ENCODE measurements around the gene POFUT2. TPM values are rescaled to one million over a fixed set of nuclear protein-coding genes. Genes with fewer than 3 reads are reported as not detected.

POFUT2 gene
- total RNA-seq, 2 donors from 2014 or later = 18.1 to 20.3 TPM

DNA sequence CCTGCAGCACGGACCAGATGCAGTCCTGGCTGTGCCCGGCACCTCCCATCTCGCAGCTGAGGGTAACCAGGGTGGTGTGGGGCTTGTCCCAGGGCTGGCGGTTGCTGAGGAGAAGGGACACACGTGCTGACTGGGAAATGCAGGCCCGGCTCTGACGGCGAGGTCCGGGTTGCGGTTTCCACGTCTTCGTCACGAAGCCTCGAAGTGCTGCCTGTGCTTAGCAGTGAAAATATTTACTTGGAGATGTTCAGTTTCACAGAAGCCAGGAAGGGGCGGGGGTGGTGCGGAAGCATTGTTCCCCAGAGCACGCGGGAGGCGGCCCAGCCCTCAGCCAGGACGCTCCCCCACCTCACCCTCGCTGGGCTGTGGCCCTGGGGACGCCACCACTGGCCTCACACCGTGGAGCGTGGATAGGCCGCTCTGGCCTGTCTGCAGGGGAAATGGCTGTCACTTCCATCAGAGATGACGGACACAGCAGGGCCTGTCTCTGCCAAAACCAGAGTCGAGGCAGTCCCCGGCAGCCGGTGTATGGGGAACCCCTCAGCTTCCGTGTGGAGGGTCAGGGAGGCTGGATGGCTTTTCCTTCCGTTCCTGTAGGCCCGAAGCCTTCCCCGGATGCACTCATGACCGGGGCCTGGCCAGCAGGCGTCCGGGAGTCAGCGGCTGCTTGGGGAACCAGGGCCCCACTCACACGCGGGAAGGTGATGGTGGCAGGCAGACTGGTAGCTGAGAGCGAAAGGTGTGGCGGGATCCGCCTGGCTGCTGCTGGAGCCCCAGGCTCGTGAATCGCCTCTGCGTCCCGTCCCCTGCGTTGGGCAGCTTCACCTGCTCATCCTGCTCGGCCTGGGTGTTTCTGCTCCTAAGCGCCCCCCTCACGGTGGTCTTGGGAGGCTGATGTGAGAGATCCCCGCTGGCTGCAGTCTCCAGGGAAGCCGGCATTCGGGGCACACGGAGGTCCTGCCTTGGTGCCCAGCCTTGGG, 14.7 kb upstream of the POFUT2 start:
- intact Hi-C loops (cut with DNase I) = no loop called here
- ATAC-seq = peak; percentile 63 to 74
- peak; percentile 92 for DNase-seq

DNA sequence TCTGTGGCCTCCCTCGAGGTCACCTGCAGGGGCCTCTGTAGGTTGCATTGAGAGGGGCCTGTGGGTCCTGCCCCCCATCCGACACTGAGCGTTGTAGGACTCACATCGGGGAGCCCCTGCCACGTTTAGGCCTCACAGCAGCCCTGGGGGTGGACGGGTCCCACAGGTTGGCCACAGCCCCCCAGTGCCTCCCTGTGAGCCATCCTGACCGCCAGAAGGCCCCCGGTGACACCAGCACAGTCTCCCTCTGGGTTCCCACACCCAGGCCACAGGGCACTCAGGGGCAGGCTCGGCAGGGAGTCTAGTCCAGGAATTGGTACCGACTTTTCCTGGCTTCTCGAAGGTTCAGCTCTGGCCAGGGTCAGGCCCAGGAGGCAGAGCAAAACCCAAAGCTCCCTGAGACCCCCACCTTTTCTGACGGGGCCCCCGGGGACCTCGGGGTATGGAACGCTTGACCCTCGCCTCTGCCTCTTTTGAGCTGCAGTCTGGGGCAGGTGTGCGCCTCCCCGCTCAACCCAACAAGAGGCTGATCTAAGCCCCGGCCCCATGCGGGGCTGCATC, 13.9 kb upstream of the POFUT2 start:
- peak; percentile 19 for DNase-seq
- intact Hi-C loops (cut with DNase I) = no loop called here
- ATAC-seq = no peak

DNA sequence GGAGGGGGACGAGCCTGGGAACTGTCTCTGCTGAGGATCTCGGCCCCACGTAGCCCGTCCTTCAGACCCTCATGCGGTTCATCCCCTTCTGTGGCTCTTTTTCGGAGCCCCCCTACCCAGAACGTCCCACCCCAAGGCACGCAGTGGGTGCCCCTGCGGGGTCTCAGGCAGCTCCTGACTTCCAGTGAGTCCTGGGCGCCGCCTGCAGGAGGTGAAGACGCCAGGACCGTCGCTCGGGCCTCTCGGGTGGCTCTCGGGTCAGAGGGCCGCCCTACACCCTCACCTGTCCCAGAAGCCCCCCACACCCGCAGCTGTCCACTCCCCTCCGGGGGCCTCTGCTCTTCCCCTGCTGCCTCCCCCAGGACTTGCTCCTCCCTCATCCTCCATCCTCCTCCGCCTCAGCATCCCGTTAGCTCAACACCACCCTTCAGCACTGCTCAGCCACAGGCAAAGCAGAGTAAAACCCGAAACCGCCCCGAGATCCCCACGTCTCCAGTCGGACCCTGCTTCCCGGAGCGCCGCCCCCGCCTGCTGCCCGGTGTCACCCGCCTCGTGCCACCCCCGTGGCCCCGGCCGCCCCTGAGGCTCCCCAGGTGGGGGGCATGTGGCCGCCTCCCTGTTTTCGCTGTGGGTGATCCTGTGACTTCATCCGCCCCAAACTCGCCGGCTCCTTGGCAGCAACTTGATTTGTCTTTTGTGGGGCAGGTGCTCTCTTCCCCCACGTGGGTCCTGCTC, 13.3 kb upstream of the POFUT2 start:
- ATAC-seq (no peak), DNase-seq (peak; percentile 23)
- intact Hi-C loops (cut with DNase I) = no loop called here

DNA sequence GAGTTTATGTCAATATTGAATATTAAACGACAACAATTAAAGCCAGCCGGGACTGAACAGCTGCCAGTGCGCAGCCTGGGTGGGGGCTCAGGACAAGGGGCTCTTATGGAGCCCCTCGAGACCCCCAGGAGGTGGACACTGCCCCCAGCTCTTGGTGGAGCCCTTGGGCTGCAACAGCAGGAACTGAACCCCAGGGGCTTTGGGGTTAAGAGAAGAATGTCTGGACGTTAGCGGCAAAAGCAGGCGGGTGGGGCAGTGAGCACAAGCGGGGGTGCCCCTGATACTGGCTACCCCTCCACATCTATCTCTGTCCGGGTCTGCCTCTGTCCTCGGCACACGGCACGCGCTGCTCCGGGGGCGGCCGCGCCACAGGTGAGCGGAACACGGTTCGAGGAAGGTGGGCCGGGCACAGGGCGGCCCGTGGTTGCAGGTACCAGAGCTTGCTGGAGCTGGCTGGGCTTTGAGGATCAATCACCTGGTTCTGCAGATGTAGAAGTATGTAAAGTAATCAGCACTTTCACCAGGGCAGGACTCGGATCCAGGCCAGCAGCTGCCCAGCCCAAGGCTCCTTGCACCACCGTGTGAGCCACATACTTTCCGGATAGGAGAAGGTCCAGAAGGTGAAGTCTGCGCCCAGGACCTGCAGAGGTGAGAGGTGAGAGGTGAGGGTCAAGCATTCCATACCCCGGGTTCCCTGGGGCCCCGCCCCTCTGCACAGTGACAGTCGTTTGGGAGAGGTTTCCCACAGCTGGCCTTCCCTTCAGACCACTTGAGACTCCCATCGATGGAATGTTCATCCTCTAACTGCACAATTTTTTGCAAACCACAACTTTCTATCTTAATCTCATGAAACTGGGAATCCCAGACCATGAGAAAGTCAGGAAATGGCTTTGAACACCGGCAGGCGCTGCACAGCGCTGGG, 12.4 kb upstream of the POFUT2 start:
- intact Hi-C loops (cut with DNase I) = loop anchor here in 1 of 2 donors (5.0 kb wide), 1 partner anchor 57 kb away; no protein-coding TSS in a partner anchor
- DNase-seq (peak; percentile 25), ATAC-seq (no peak)

DNA sequence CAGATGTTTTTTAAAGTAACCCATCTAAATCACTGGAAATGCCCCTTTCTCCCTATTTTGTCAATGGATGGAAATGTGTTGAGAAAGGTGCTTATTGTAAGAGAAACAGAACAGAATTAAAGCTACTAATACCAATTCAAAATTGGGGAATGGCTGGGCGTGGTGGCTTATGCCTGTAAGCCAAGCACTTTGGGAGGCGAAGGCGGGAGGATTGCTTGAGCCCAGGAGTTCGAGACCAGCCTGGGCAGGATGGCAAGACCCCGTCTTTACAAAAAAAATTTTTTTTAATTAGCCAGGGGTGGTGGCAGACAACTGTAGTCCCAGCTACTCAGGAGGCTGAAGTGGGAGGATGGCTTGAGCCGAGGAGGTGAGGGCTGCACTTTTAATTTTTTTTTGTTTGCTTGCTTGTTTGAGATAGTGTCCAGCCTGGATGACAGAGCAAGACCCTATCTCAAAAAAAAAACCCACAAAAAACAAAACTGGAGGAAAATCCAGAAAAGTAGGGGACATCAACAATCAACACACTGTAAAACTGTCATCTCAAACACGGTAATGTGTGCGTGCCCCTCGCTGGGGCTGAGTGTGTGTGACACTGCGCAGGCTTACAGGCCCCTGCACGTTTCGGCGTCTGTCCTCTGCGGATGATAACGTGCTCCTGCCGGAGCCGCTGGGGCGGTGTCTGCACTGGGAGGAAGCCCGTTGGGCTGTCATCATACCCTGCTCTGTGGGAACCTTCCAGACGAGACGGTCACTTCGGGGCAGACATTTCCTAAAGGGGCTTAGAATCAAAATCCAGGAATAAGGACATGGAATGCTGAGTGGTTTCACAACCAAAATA, 11.6 kb upstream of the POFUT2 start:
- peak; percentile 47 to 60 for ATAC-seq
- peak; percentile 88 for DNase-seq
- intact Hi-C loops (cut with DNase I) = loop anchor here in 1 of 2 donors (5.0 kb wide), 1 partner anchor 58 kb away; no protein-coding TSS in a partner anchor

DNA sequence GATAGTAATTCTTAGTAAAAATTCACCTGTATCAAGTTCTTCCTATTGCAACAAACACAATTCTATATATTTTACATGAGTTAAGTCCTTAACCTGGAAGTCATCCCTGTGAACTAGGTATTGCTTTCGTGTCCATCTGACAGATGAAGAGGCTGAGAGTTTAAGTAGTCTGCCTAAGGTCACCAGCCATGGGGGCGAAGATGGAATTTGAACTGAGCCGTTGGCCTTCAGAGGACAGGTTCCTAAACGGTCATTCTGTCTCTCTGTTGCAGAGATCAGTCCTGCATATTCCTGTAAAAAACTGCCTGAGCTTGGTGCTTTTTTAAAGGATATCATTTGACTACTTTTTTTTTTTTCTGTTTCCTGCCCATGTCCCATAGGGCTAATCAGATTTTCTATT, 10.2 kb upstream of the POFUT2 start:
- ATAC-seq = no peak
- no peak for DNase-seq
- intact Hi-C loops (cut with DNase I) = loop anchor here in 1 of 2 donors (5.0 kb wide), 1 partner anchor 59 kb away; no protein-coding TSS in a partner anchor

DNA sequence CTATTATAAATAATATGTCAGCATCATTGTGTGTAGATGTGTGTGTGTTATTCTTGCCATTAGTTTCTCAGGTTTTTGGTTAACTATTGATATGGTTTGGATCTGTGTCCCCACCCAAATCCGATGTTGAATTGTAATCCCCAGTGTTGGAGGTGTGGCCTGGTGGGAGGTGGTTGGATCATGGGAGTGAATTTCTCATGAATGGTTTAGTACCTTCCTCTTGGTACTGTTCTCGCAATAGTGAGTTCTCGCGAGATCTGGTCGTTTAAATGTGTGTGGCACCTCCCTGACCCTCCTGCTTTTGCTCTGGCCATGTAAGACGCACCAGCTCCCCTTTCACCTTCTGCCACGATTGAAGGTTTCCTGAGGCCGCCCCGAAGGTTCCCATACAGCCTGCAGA, 9.6 kb upstream of the POFUT2 start:
- intact Hi-C loops (cut with DNase I) = loop anchor here in 1 of 2 donors (5.0 kb wide), 1 partner anchor 60 kb away; no protein-coding TSS in a partner anchor
- ATAC-seq (no peak), DNase-seq (no peak)

DNA sequence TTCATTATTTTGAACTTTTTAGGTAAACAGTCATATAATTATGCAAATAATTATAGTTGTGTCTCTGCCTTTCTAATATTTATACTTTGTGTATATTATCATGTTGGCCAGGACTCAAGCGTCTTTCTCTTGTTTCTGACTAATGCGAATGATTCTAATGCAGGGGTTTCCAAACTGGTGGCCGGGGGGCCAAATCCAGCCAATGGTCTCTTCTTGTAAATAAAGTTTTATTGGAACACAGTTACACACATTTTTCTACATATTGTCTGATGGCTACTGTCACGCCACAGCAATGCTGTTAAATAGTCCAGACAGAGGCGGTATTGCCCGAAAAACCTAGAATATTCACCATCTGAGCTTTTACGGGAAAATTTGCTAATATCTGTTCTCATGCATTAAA, 8.9 kb upstream of the POFUT2 start:
- ATAC-seq (no peak), DNase-seq (no peak)
- intact Hi-C loops (cut with DNase I) = loop anchor here in 1 of 2 donors (5.0 kb wide), 1 partner anchor 61 kb away; no protein-coding TSS in a partner anchor

DNA sequence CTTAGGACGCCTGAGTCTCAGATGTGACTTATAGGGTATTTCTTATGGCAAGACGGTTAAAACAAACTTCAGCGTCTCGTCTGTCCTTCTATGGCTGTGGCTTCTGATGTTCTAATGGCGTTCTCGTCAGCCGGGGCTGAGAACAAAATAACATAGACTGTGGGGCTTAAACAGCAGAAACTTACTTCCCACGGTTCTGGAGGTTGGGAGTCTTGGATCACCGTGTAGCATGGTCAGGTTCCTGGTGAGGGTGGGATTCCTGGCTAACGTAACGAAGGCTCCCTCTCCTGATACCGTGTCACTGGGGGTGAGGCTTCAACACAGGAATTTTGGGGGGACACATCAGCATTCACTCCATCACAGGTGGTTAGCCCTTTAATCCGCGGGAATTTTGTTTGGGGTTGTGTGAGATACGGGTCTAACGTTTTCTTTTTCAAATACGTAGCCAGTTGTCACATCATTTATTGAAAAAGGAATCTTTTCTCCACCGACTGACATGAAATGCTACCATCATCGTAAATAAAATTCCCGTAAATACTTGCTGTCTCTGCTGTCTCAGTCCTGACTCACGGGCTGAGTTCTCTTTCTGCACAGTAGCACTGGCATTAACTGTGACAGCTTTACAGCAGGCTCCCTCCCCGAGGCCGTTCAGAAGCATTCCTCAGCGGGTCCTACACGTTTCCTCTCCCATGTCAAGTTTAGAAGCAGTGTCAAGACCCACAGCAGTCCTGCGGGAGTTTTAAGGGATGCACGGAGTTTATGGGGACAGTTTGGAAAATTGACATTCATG, 8.1 kb upstream of the POFUT2 start:
- DNase-seq = no peak
- intact Hi-C loops (cut with DNase I) = loop anchor here in 1 of 2 donors (5.0 kb wide), 1 partner anchor 62 kb away; no protein-coding TSS in a partner anchor
- ATAC-seq = no peak

DNA sequence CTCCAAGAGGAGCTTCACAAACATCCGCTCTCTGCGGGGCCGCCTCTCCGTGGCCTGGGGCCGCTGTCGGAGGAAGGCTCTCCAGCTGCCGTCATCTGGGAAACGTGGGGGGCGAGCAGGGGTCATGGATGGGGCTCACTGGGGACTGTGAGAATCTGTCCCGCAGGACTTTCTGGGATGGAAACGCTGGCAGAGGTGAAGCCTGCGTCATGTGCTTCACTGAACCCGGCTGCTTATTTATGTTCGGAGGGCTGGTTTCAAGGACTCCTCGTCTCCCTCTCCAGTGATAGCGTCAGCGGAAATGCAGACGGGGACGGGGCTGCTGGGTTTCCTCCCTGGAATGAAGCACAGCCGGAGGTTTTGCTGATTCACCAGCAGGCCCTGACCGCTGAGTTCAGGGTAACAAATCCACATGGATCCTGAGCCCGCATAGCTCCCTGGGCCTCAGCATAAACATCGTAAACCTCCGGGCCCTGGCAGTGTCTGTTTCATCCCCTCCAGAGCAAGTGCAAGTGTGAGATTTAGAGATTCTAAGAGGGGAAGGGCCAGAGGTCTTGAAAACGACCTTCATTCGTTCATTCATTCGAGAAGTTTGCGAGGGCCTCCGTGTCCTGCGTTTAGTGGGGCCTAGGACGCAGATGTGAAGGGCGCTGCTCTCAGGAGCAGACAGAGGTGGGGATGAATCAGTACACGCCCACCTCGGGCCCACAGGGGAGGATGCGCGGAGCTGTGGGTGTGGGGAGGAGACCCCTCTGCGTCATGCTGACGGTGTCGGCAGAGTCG, 7.0 kb upstream of the POFUT2 start:
- DNase-seq = peak; percentile 93
- ATAC-seq = peak; percentile 53 to 71
- intact Hi-C loops (cut with DNase I) = loop anchor here (5.0 kb wide), 4 partner anchors 63 to 298 kb away; no protein-coding TSS in a partner anchor

DNA sequence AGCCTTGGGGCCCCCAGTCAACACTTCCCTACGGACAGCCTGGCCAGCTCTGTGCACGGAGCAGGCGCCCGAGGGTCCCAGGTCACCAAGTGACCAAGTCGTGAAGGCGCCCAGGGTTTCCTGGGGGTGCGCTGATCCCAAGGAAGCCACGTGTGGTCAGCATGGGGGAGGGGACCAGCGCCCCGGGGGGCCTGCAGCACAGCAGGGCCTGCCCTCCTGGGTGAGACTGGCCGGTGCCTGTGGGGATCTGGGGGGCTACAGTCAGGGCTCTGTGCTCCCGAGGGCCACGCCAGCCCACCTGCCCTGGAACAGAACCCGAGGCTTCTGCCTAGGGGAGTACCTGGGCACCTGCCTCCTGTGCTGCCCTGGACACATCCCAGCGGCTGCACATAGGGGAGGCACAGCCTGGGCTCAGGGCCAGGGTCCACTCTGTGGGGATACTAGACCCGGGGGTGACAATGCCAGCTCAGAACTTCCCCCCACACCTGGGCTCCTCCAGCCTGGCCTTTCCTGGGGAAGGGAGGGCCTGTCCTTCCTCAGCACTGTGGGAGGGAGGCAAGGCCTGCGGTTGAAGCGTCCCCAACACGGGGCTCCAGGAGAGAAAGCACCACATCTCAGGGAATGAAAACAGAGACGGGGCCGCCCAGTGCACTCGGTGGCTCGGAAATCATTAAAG, 6.2 kb upstream of the POFUT2 start:
- intact Hi-C loops (cut with DNase I) = loop anchor here (5.0 kb wide), 3 partner anchors 148 to 298 kb away; no protein-coding TSS in a partner anchor
- DNase-seq = peak; percentile 64
- ATAC-seq = peak; percentile 5 to 27

DNA sequence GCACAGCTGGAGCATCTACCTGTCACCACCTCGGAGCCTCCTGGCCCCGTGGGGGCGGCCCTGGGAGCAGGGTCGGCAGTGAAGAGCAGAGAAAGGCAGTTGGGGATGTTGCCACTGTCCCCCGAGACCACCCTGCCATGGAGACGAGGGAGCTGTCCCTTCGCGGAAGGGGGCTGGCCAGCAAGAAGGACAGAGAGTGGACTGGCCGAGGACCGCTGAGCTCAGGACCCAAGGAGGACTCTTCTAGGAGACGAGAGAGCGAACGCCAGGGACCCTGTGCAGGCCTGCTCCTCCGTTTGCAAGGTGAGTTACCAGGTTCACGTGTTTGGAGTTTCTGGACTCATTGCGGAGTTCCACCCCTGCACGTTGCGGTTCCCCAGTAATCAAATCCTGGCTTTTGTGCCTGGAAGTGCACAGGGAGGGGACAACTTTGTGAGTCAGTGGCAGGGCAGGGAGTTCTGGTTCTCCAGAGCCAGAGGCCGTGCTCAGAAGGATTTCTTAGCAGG, 5.6 kb upstream of the POFUT2 start:
- DNase-seq (no peak), ATAC-seq (peak; percentile 14 to 16)
- intact Hi-C loops (cut with DNase I) = loop anchor here (5.0 kb wide), 3 partner anchors 149 to 299 kb away; no protein-coding TSS in a partner anchor

DNA sequence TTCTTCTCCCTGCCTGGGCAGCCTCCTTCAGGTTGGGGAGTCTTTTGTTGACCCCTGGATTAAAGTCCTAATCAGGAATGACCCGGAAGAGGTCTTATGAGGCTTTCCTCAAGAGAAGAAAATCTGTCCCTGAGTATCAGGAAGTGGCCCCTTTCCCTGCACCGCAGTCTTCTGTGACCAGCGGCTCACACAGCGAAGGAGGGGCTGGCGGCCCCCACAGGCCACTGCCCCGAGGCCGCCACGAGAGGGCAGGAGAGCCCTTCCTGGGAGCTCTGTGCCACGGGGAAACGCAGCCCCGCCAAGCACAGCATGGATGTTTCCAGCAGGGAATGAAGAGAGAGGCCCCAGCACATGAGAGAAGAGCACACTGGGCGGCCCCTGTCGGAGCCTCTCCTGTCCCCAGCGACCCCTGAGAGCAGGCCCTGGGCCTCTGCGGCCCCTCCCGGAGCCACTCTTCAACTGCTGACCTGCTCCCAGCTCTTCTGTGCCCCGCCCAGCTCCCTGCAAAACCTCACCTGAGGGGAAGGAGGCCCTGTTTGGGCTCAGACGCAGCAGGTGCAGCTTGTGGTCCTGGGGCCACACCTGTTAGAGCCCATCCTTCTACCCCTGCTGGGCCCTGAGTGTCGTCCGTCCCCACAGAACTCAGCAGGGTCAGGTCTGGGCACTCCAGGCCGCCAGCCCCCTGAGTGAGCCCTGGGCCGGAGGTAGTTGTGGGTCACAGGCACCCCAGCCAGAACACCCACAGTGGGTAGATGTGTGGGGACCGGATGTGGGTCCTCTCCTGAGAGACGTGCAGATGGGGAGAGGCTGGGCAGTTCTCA, 4.9 kb upstream of the POFUT2 start:
- intact Hi-C loops (cut with DNase I) = loop anchor here (1.0 to 5.0 kb wide), 4 partner anchors 147 to 300 kb away; no protein-coding TSS in a partner anchor
- DNase-seq (peak; percentile 90), ATAC-seq (peak; percentile 72 to 73)
